ENCODE measurements around the gene METAP1.

DNA sequence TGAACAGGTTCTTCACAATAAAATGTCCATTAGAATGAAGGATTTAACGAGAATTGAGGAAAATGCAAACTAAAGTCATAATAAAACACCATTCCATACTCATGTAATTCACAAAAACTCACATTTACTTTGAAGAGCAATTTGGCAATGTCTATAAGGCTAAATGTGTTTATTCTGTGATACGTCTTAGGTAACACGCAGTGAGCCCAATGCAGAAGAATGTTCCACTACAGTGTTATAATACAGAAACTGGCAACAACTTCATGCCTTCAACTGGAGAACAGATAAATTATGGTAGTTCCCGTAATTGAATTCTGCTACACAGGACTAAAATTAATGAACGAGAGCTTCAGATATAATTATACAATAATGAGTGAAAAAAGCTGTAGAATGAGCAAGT, 75.6 kb downstream of the METAP1 start:
- TF ChIP-seq, protein P1, sequence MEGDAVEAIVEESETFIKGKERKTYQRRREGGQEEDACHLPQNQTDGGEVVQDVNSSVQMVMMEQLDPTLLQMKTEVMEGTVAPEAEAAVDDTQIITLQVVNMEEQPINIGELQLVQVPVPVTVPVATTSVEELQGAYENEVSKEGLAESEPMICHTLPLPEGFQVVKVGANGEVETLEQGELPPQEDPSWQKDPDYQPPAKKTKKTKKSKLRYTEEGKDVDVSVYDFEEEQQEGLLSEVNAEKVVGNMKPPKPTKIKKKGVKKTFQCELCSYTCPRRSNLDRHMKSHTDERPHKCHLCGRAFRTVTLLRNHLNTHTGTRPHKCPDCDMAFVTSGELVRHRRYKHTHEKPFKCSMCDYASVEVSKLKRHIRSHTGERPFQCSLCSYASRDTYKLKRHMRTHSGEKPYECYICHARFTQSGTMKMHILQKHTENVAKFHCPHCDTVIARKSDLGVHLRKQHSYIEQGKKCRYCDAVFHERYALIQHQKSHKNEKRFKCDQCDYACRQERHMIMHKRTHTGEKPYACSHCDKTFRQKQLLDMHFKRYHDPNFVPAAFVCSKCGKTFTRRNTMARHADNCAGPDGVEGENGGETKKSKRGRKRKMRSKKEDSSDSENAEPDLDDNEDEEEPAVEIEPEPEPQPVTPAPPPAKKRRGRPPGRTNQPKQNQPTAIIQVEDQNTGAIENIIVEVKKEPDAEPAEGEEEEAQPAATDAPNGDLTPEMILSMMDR (IDR thresholded peaks at IDR 0.05), result no peak
- TF ChIP-seq EP300 (IDR thresholded peaks at IDR 0.05), result no peak
